Esophagus squamous epithelium (tissue), 5 donors: ENCODE results near the gene ZFHX3. TPM values are rescaled to one million over a fixed set of nuclear protein-coding genes. Genes with fewer than 3 reads are reported as not detected.

Experiments used
- DNase-seq: peaks from one replicate; lab custom pipeline; 2025; lab: John Stamatoyannopoulos, UW
- H3K27ac ChIP-seq, 4 donors: fragments of 200-600 bp; sonication (generic); one replicate each; pipeline ENCODE4 v1.5.1; 2016 to 2019; ENCODE audit warnings: mild to moderate bottlenecking in 1 of 4
- H3K27me3 ChIP-seq, 4 donors: fragments of 200-600 bp; sonication (generic); 1 replicate in 3 of 4; 2 replicates in 1 of 4; pipeline versions ENCODE4 v1.5.1 to v1.6.0; 2017 to 2021; ENCODE audit warnings: antibody characterized with exemption in 1 of 4
- H3K36me3 ChIP-seq, 3 donors: fragments of 200-600 bp; sonication (generic); one replicate each; pipeline ENCODE4 v1.5.1; 2016 to 2019
- H3K4me1 ChIP-seq, 3 donors: fragments of 200-600 bp; sonication (generic); one replicate each; pipeline ENCODE4 v1.5.1; 2017 to 2019
- H3K4me3 ChIP-seq, 4 donors: fragments of 200-600 bp; sonication (generic); 1 replicate in 3 of 4; 2 replicates in 1 of 4; pipeline ENCODE4 v1.5.1; 2016 to 2019; ENCODE audit warnings: mild to moderate bottlenecking in 2 of 4, moderate library complexity in 1 of 4
- H3K9me3 ChIP-seq, 3 donors: fragments of 200-600 bp; sonication (generic); one replicate each; pipeline ENCODE4 v1.5.1; 2016 to 2019
- CTCF ChIP-seq, 6 experiments: fragments of 450-650 bp in 4 of 6; fragments of 200-600 bp in 2 of 6; sonication (generic) in 2 of 6; IDR thresholded peaks; one replicate each; pipeline ENCODE4 v1.5.1; 2016 to 2019; ENCODE audit warnings: antibody characterized with exemption in 6 of 6, mild to moderate bottlenecking in 4 of 6, moderate library complexity in 4 of 6
- POLR2A ChIP-seq, 4 donors: fragments of 450-650 bp; IDR thresholded peaks; one replicate each; pipeline ENCODE4 v1.6.1; 2017; ENCODE audit warnings: antibody characterized with exemption in 4 of 4, mild to moderate bottlenecking in 4 of 4, moderate library complexity in 3 of 4
- WGBS, 2 donors: methylation state at CpG; one replicate each; pipeline ENCODE4 v1.1.5; 2018; 5-methylcytosine and 5-hydroxymethylcytosine counted together
- intact Hi-C: fragments of 100-400 bp; cut with DNase I; formaldehyde crosslinking; loops from one replicate; pipeline ENCODE4 v1.15.0; 2022
- total RNA-seq, 4 donors: library from RNA; depleted of rRNA; stranded (reverse); fragments of >200 nt; gene quantifications; one replicate each; pipeline ENCODE4 v1.1.0, GENCODE V29; 2016
- donor health status: DM: yes; HTN: yes; CAD: no.

Gene ZFHX3
- total RNA-seq, 4 donors from 2014 or later: 3.5 to 12.8 (median 4.5) TPM

- TF ChIP-seq POLR2A (IDR thresholded peaks at IDR 0.05): no peak
- no peak for TF ChIP-seq CTCF (IDR thresholded peaks at IDR 0.05)
- no peaks in the 10 kb centered on the region for H3K27me3 ChIP-seq
- WGBS, 2 donors: 76 to 79% methylated on average over 6 to 11 of the region's 11 CpGs
- H3K9me3 ChIP-seq: no peaks in the 10 kb centered on the region
- no peak overlapping the region for H3K4me3 ChIP-seq
- peaks cover 0 to 12% (median 3%) of the 10 kb centered on the region in 3 donors for H3K4me1 ChIP-seq
- no peak for DNase-seq
- no peak overlapping the region for H3K27ac ChIP-seq
- H3K36me3 ChIP-seq: no peaks in the 10 kb centered on the region
- intact Hi-C loops: no loop called here
Observed at GRCh38 chr16:72840631-72841381, 207.1 kb downstream of the ZFHX3 start.

GRCh38 chr16:72838951-72839350 is 209.0 kb downstream of the ZFHX3 start:
- no peak for DNase-seq
- Histone ChIP-seq H3K4me1 (peaks cover 0 to 12% (median 3%) of the 10 kb centered on the region in 3 donors), H3K27me3 (no peaks in the 10 kb centered on the region), H3K9me3 (no peaks in the 10 kb centered on the region), H3K4me3 (no peak overlapping the region), H3K36me3 (no peaks in the 10 kb centered on the region), H3K27ac (no peak overlapping the region)
- 84 to 88% methylated on average over 13 of the region's 13 CpGs for WGBS, 2 donors
- intact Hi-C loops: loop anchor here (10.0 kb wide), 1 partner anchor 206 kb away; the partner anchor contains the start of gene ZFHX3
- TF ChIP-seq CTCF (IDR thresholded peaks at IDR 0.05) (no peak), POLR2A (IDR thresholded peaks at IDR 0.05) (no peak)

GRCh38 chr16:72838586-72838910 is 209.4 kb downstream of the ZFHX3 start:
- no peak for DNase-seq
- peaks cover 0 to 12% (median 3%) of the 10 kb centered on the region in 3 donors for H3K4me1 ChIP-seq
- H3K27ac ChIP-seq: no peak overlapping the region
- WGBS, 2 donors: 74 to 86% methylated on average over 9 to 11 of the region's 11 CpGs
- no peaks in the 10 kb centered on the region for H3K36me3 ChIP-seq
- no peaks in the 10 kb centered on the region for H3K27me3 ChIP-seq
- TF ChIP-seq POLR2A (IDR thresholded peaks at IDR 0.05): no peak
- TF ChIP-seq CTCF (IDR thresholded peaks at IDR 0.05): no peak
- H3K4me3 ChIP-seq: no peak overlapping the region
- H3K9me3 ChIP-seq: no peaks in the 10 kb centered on the region
- intact Hi-C loops: loop anchor here (10.0 kb wide), 1 partner anchor 206 kb away; the partner anchor contains the start of gene ZFHX3

GRCh38 chr16:72837846-72838585 is 209.9 kb downstream of the ZFHX3 start:
- no peaks in the 10 kb centered on the region for H3K36me3 ChIP-seq
- TF ChIP-seq POLR2A (IDR thresholded peaks at IDR 0.05) (no peak), CTCF (IDR thresholded peaks at IDR 0.05) (no peak)
- DNase-seq: no peak
- no peak overlapping the region for H3K27ac ChIP-seq
- WGBS, 2 donors: 70 to 83% methylated on average over 6 to 9 of the region's 9 CpGs
- peaks cover 0 to 13% (median 3%) of the 10 kb centered on the region in 3 donors for H3K4me1 ChIP-seq
- intact Hi-C loops: loop anchor here (10.0 kb wide), 1 partner anchor 207 kb away; the partner anchor contains the start of gene ZFHX3
- no peak overlapping the region for H3K4me3 ChIP-seq
- no peaks in the 10 kb centered on the region for H3K9me3 ChIP-seq
- no peaks in the 10 kb centered on the region for H3K27me3 ChIP-seq

- Histone ChIP-seq H3K9me3 (no peaks in the 10 kb centered on the region), H3K4me3 (no peak overlapping the region), H3K27me3 (no peaks in the 10 kb centered on the region), H3K27ac (no peak overlapping the region), H3K4me1 (peaks cover 0 to 21% (median 3%) of the 10 kb centered on the region in 3 donors), H3K36me3 (no peaks in the 10 kb centered on the region)
- TF ChIP-seq POLR2A (IDR thresholded peaks at IDR 0.05) (no peak), CTCF (IDR thresholded peaks at IDR 0.05) (no peak)
- intact Hi-C loops: loop anchor here (10.0 kb wide), 1 partner anchor 208 kb away; the partner anchor contains the start of gene ZFHX3
- WGBS, 2 donors: 84 to 96% methylated on average over 8 of the region's 8 CpGs
- no peak for DNase-seq
Observed at GRCh38 chr16:72836985-72837384, 210.9 kb downstream of the ZFHX3 start.
